C4-2B (cell line): Measurements from ENCODE around the gene HECW1.

Experiments
- ZFX ChIP-seq: fragments of 450-650 bp; IDR thresholded peaks from 2 replicates; pipeline ENCODE4 v1.6.1; 2017
- TF ChIP-seq, protein P1 (sequence below): fragments of 450-650 bp; conservative IDR thresholded peaks from 2 replicates; pipeline ENCODE4 v1.5.1; 2017; ENCODE audit warnings: mild to moderate bottlenecking

DNA sequence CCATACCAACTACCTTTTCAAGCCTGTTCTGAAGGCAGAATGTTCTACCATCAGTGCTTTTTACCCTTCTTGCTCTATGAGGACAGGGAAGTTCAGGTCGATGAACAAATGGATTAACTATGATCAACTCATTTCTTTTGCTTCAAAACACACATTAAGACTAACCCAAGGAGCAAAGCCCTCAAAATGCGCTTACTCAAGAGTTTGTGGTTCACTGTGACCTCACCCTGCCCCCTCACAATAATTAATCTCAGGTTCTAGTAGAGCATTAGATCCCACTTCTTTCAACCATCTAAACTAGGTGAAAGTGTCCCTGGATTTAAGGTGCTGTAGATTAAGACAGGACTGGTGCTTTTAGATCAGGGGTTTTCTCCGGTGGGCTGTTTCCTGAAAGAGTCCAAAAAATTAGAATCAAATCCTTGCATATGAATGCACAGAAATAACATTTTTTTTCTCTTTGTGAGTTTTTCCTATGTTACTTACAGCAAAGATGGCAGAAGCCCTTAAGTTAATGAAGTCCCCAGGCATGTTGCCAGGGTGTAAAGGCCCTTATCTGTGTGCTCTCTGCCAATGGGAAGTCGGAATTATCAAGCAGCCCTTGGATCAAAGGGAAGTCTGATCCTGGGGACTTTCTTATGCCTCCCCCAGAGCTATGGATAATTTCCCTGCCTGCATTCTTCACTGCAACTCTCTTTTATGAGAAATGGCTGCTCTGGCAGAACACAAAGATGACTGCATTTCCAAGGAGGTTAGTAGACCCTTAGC lies 264.9 kb downstream of the HECW1 start:
- TF ChIP-seq, protein P1, sequence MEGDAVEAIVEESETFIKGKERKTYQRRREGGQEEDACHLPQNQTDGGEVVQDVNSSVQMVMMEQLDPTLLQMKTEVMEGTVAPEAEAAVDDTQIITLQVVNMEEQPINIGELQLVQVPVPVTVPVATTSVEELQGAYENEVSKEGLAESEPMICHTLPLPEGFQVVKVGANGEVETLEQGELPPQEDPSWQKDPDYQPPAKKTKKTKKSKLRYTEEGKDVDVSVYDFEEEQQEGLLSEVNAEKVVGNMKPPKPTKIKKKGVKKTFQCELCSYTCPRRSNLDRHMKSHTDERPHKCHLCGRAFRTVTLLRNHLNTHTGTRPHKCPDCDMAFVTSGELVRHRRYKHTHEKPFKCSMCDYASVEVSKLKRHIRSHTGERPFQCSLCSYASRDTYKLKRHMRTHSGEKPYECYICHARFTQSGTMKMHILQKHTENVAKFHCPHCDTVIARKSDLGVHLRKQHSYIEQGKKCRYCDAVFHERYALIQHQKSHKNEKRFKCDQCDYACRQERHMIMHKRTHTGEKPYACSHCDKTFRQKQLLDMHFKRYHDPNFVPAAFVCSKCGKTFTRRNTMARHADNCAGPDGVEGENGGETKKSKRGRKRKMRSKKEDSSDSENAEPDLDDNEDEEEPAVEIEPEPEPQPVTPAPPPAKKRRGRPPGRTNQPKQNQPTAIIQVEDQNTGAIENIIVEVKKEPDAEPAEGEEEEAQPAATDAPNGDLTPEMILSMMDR = no peak
- TF ChIP-seq ZFX = no peak
